ENCODE results near the gene STAT5A.
"Not testable (repeated sequence)": the region's sequence is repeated elsewhere in the genome, so short reads cannot be mapped to it uniquely, and the experiment has no call there.

Gene STAT5A

DNA sequence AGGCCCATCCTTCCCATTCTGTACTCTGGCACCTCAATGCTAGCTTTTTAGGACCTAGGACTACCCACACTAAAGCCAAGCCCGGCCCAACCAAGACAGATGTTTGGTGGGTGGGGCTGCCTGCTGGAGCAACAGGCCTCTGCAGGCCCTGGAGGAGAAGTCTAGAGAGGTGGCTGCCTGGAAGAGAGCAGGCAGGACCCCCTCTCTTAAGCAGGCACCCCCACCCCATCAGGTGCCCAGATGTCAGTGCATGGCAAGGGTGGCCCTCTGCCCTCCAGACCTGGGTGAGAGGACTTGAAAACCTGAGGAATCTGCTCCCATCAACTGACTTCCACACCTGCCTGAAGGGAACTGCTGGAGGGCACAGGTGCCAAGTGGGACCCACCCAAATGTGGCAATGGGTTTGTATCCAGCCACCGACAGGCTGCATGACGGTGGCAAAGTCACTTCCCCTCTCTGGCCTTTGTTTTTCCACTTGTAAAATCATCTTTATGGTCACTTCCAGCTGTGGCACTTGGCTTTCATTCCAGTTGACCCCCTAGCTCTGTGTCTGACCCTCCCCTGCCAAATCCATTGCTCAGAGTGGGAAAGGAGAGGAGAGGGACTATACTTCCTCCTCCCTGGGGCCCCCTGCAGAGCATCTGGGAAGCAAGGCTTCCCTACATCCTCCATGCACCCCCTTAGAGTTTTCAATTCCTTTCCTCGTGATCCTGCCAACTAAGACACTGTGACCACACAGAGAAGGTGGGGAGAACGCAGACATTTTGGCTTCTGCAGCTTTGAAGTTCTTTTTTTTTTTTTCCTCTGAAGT is 1.7 kb upstream of the STAT5A start:
- peak; percentile 28 for DNase-seq

DNA sequence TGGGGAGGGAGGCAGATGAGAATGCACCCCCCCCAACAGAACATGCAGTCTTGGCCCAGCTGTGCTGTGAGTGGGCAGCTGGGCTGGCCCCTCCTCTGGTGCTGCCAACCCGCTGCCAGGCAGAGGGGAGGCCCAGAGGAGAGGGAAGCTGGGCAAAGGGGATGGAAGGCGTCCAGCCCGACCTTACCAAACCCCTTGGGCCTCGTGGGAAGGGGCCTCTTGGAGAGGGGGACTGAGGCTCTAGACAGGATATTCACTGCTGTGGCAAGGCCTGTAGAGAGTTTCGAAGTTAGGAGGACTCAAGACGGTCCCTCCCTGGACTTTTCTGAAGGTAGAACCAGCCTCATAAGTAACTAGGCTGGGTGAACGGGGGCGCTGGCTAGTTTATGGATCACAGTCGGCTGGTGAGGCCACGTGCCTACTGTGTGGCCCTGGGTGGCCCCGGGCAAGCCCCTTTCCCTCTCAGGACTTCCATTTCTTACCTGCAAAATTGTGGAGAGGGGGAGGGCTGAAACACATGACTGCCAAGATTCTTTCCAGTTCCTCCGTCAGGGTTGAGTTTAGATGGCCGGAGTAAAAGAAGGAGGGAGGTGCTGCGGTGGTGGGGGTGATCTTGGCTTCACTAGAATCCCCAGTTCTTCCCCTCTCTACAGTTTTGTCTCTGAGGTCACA is 857 bp upstream of the STAT5A start:
- DNase-seq, result peak; percentile 58

GRCh38 chr17:42288803-42289610 is 709 bp downstream of the STAT5A start:
- peak; percentile 61 for DNase-seq

DNA sequence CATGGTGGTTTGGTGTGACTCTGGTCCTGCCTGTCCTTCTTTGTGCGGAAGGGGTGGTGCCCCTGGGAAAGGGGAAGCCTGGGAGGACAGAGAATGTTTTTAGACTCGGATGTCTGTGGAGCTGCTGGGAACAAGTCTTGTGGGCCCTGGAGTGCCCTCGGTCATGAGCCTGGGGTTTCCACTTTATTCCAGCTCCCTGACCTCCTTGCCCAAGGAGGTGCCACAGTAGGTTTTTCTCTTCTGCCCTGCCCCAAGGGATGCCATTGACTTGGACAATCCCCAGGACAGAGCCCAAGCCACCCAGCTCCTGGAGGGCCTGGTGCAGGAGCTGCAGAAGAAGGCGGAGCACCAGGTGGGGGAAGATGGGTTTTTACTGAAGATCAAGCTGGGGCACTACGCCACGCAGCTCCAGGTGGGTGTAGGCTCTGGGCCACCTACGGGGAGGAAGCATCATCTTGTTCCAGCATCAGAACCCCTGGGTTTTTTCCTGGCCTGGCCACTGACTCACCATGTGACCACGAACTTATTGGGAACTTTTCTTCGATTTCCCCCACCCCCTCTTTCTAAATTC is 1.4 kb downstream of the STAT5A start:
- peak; percentile 42 for DNase-seq

DNA sequence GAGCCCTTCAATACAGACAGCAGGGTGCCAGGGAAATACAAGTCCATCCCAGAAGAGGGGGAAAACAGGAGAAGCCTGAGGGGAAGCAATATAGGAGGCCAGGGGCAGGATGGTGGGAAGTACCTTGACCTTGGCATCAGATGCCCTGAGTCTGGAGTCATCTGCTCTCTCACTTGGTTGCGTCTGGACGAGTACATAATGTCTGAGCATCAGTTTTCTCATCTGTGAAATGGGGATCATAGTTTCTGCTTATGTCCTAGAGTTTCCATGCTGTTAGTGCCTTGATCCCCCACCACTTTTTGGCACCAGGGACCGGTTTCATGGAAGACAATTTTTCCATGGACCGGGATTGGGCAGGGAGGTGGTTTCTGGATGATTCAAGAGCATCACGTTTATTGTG is 2.3 kb downstream of the STAT5A start:
- DNase-seq, result no peak

- no peak for DNase-seq
Measured at GRCh38 chr17:42291129-42291528, 2.8 kb downstream of the STAT5A start.

DNA sequence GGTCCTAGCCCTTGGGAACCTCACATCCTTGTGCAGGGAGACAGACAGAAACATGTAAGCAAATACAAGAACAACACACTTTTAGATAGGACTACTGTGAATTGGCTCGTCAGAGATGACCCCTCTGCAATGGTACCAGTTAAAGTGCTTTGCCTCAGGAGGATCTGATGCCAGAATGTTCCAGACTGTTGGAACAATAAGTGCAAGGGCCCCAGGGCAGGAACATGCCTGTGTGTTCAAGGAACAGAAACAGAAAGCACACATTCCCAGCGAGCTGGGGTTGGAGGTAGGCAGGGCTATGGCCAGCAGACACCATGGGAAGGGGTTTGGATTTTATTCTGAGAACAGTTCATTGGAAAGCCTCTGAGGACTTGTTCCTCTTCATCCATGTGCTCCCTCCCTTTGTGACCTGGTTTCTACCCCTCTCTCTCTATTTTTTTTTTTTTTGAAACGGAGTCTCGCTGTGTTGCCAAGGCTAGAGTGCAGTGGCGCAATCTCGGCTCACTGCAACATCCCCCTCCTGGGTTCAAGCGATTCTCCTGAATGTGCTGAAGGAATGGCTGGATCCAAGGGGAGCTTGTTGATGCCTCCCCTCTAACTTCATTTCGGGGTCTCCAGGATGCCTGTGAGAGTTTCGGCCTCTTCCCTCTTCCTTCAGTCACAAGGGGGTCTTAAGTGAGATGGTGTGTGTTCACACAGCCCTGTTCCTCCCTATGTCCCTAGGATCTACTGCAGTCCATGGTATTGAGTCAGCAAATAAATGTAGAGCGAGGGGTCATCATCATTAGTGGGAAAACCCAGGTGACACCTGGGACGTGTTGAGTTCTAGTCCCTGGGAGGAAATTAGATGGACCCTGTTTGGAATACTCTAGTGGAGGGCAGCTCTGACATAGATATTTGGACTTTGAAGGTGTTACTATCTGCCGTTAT is 6.4 kb downstream of the STAT5A start:
- no peak for DNase-seq

GRCh38 chr17:42296012-42296411 is 7.7 kb downstream of the STAT5A start:
- no peak for DNase-seq

DNA sequence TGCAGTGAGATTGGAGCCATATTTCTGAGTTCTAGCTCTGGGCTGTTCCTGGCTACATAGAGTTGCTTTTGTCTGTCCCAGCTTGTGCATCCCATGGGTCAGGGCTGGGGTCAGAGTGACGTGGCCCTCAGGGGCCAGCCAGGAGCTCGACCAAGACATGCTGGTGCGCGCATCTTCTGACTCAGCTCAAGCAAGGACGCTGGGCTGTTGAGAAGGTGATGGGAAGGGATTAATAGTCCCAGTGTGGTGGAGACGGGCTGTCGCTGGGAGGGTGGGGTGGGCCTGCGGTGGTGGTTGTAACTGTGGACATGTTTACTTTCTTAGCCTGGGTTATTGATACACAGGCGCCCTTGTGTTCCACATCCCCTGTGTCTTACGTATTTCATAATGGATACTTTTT is 9.5 kb downstream of the STAT5A start:
- not testable (repeated sequence) for DNase-seq

DNA sequence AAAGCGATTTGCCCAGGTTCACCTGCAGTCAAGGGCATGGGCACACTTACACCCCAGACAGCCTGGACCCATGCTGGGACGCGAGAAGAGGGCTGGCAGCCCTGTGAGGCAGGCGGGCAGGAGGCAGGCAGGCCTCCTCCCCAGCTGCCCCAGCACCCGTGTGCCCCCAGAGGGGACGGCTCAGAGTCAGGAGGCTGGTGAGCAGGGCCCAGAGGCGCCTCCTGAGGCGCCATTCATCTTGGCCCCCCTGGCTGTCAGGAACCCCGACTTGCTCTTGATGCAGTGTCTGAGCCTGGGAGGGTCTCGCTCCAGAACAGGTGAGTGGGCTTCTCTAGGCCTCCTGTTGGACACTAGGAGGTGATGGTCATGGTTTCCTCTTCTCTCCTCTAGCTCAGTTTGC is 11.1 kb downstream of the STAT5A start:
- DNase-seq, result not testable (repeated sequence)

DNA sequence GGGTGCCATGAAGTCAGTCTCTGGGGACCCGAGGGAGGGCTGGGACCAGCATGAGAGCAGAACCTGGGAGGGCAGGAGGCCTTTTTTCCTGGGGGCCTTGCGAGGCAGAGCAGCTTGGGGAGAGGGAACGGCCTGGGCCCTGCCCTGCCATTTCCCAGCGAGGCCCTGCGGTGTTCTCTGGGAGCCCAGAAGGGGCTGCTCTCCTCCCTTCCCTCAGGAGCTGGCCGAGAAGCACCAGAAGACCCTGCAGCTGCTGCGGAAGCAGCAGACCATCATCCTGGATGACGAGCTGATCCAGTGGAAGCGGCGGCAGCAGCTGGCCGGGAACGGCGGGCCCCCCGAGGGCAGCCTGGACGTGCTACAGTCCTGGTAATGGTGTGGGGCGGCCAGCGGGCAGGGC is 11.6 kb downstream of the STAT5A start:
- DNase-seq, result not testable (repeated sequence)

- DNase-seq, result no peak
Measured at GRCh38 chr17:42301022-42301421, 12.7 kb downstream of the STAT5A start.

- no peak for DNase-seq
Measured at GRCh38 chr17:42303694-42304093, 15.4 kb downstream of the STAT5A start.

DNA sequence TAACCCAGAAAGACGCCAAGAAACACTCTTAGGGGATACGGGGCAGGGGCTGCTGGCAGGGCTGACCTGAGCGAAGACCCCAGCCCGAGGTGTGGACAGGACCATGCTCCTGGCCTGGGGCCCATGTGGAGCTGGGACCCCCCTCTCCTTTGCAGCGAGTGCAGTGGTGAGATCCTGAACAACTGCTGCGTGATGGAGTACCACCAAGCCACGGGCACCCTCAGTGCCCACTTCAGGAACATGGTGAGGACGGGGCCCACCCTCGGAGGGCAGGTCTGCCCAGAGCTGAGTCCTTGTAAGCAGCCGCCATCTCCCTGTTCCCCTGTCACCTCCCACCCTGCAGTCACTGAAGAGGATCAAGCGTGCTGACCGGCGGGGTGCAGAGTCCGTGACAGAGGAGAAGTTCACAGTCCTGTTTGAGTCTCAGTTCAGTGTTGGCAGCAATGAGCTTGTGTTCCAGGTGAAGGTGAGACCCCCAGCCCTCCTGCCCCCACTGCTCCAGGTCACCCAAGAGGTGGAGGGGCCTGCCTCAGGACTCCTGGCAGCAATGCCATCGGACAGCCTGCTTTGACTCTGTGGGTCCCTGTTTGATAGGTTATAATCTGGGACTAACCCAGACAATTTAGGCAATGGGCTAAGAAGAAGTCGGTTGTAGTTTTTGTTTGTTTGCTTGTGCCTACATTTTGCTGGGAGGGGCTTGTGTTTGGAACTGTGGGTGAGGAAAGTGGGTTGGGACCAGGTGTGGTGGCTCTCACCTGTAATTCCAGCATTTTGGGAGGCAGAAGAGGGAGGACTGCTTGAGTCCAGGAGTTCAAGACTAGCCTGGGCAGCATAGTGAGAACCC is 16.1 kb downstream of the STAT5A start:
- DNase-seq, result no peak

DNA sequence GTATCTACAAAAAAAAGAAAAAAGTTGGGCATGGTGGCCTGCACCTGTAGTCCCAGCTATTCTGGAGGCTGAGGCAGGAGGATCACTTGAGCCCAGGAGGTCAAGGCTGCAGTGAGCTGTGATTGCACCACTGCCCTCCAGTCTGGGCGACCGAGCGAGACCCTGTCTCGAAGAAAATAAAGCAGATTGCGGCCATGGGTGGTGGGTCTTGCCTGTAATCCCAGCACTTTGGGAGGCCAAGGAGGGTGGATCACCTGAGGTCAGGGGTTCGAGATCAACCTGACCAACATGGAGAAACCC is 16.7 kb downstream of the STAT5A start:
- not testable (repeated sequence) for DNase-seq

- no peak for DNase-seq
Measured at GRCh38 chr17:42305543-42306384, 17.5 kb downstream of the STAT5A start.

- DNase-seq, result no peak
Measured at GRCh38 chr17:42306385-42306667, 18.0 kb downstream of the STAT5A start.

DNA sequence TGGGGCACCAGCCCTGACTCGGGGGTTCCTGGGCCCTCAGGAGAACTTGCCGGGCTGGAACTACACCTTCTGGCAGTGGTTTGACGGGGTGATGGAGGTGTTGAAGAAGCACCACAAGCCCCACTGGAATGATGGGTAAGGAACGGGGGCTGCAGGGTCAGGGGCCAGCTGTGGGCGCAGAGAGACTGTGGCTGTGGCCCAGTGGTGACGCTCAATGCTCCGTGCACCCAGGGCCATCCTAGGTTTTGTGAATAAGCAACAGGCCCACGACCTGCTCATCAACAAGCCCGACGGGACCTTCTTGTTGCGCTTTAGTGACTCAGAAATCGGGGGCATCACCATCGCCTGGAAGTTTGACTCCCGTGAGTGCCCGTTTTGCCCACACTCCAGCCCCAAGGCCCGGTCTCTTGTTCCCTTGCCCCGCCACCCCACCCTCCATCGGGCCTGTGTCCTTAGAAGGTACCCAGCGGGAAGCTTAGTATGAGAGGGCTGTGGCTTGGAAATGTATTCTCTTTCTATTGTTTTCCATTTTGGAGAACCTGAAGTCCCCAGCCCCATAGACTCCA is 19.1 kb downstream of the STAT5A start:
- DNase-seq, result no peak

- DNase-seq, result no peak
Measured at GRCh38 chr17:42308446-42308845, 20.1 kb downstream of the STAT5A start.

GRCh38 chr17:42309142-42309541 is 20.8 kb downstream of the STAT5A start:
- no peak for DNase-seq
